Right renal cortex interstitium (tissue), 3 donors: ENCODE data around the gene MECR. TPM values are rescaled to one million over a fixed set of nuclear protein-coding genes. Genes with fewer than 3 reads are reported as not detected.

ENCODE experiments used
- DNase-seq, 3 donors: peaks; one replicate each; pipeline ENCODE4 v3.0.0-alpha.2; 2013; ENCODE audit warnings: low read depth in 3 of 3, low spot score in 2 of 3
- polyA plus RNA-seq, 3 donors: library from polyadenylated mRNA; unstranded; fragments of 120-200 nt; gene quantifications; one replicate each; pipeline ENCODE4 v1.2.1, GENCODE V29; 2013; ENCODE audit not compliant: insufficient read length in 3 of 3

The MECR gene
- polyA plus RNA-seq, 3 donors: 21.6 to 25.1 (median 23.6) TPM

- DNase-seq: no peak
These were observed 25.7 kb upstream of the MECR start for GRCh38 chr1:29256394-29256793.

GRCh38 chr1:29255134-29255666 is 24.5 kb upstream of the MECR start:
- no peak for DNase-seq

GRCh38 chr1:29254346-29254745 is 23.6 kb upstream of the MECR start:
- DNase-seq: no peak

- DNase-seq: no peak
These were observed 22.4 kb upstream of the MECR start for GRCh38 chr1:29253180-29253579.

- DNase-seq: no peak
These were observed 20.7 kb upstream of the MECR start for GRCh38 chr1:29251164-29252124.

GRCh38 chr1:29249951-29250581 is 19.3 kb upstream of the MECR start:
- no peak for DNase-seq

GRCh38 chr1:29249170-29249691 is 18.5 kb upstream of the MECR start:
- DNase-seq: no peak

- no peak for DNase-seq
These were observed 17.7 kb upstream of the MECR start for GRCh38 chr1:29248409-29248808.

- no peak for DNase-seq
These were observed 17.0 kb upstream of the MECR start for GRCh38 chr1:29247571-29248273.

GRCh38 chr1:29247044-29247443 is 16.3 kb upstream of the MECR start:
- no peak for DNase-seq

- DNase-seq: no peak
These were observed 15.1 kb upstream of the MECR start for GRCh38 chr1:29245876-29246275.

- DNase-seq: no peak
These were observed 14.5 kb upstream of the MECR start for GRCh38 chr1:29245261-29245660.

GRCh38 chr1:29243871-29244200 is 13.1 kb upstream of the MECR start:
- no peak for DNase-seq

GRCh38 chr1:29243023-29243870 is 12.5 kb upstream of the MECR start:
- DNase-seq: no peak

- no peak for DNase-seq
These were observed 10.3 kb upstream of the MECR start for GRCh38 chr1:29240986-29241385.

GRCh38 chr1:29240400-29240837 is 9.7 kb upstream of the MECR start:
- no peak for DNase-seq

- no peak for DNase-seq
These were observed 8.4 kb upstream of the MECR start for GRCh38 chr1:29239142-29239541.

GRCh38 chr1:29238620-29239002 is 7.9 kb upstream of the MECR start:
- DNase-seq: no peak

GRCh38 chr1:29237852-29238619 is 7.3 kb upstream of the MECR start:
- no peak for DNase-seq
